Endodermal cell (in vitro differentiated cells): Measurements from ENCODE around the gene GPR153. TPM values are rescaled to one million over a fixed set of nuclear protein-coding genes. Genes with fewer than 3 reads are reported as not detected.

ENCODE experiments used
- DNase-seq: peaks from one replicate; pipeline ENCODE4 v3.0.0-alpha.2; 2017
- H3K27ac ChIP-seq: 2 replicates; pipeline ENCODE4 v1.5.1; 2013; ENCODE audit warnings: mild to moderate bottlenecking, low read depth, low read length, moderate library complexity
- H3K27me3 ChIP-seq: 2 replicates; pipeline ENCODE4 v1.6.1; 2013; ENCODE audit warnings: mild to moderate bottlenecking, low read length, moderate library complexity; ENCODE audit not compliant: insufficient read depth, control insufficient read depth, poor library complexity, severe bottlenecking
- H3K36me3 ChIP-seq: 2 replicates; pipeline ENCODE4 v1.7.0; 2013; ENCODE audit warnings: mild to moderate bottlenecking, low read length, moderate library complexity; ENCODE audit not compliant: control insufficient read depth, insufficient read depth
- H3K4me1 ChIP-seq: one replicate; pipeline ENCODE4 v1.7.0; 2013; ENCODE audit warnings: low read length; ENCODE audit not compliant: control insufficient read depth, insufficient read depth
- H3K4me3 ChIP-seq: 2 replicates; pipeline ENCODE4 v1.5.1; 2013; ENCODE audit warnings: mild to moderate bottlenecking, low read length, moderate library complexity
- H3K9ac ChIP-seq: 2 replicates; pipeline ENCODE4 v1.6.1; 2013; ENCODE audit warnings: mild to moderate bottlenecking, low read length, moderate library complexity; ENCODE audit not compliant: poor library complexity, severe bottlenecking; ENCODE audit errors: extremely low read depth
- H3K9me3 ChIP-seq: 2 replicates; pipeline ENCODE4 v1.6.1; 2013; ENCODE audit warnings: mild to moderate bottlenecking, low read length, moderate library complexity; ENCODE audit not compliant: control insufficient read depth
- H3K27ac Mint-ChIP-seq: 2 replicates; pipeline ENCODE4 v1.8.0; 2020; ENCODE audit warnings: mixed read lengths
- H3K27me3 Mint-ChIP-seq: 2 replicates; pipeline ENCODE4 v1.8.0; 2021; ENCODE audit warnings: mild to moderate bottlenecking, mixed read lengths; ENCODE audit not compliant: insufficient read depth
- H3K36me3 Mint-ChIP-seq: 2 replicates; pipeline ENCODE4 v1.8.0; 2020; ENCODE audit warnings: low read depth, mixed read lengths
- H3K4me1 Mint-ChIP-seq: 2 replicates; pipeline ENCODE4 v1.8.0; 2020; ENCODE audit warnings: mixed read lengths
- H3K4me3 Mint-ChIP-seq: 2 replicates; pipeline ENCODE4 v1.8.0; 2020; ENCODE audit warnings: mild to moderate bottlenecking, moderate library complexity, mixed read lengths
- H3K9me3 Mint-ChIP-seq: 2 replicates; pipeline ENCODE4 v1.8.0; 2020; ENCODE audit warnings: mild to moderate bottlenecking, mixed read lengths
- CTCF ChIP-seq: fragments of 200-600 bp; sonication (generic); conservative IDR thresholded peaks from 2 replicates; pipeline ENCODE4 v1.5.0; 2021; ENCODE audit warnings: antibody characterized with exemption, mild to moderate bottlenecking
- WGBS, 2 experiments: methylation state at CpG; one replicate each; pipeline versions ENCODE4 v1.1.5 to v1.1.7; 2013; ENCODE audit warnings: missing lambda C conversion rate in 2 of 2, mixed read lengths in 1 of 2; ENCODE audit not compliant: insufficient coverage in 1 of 2, insufficient read length in 1 of 2; 5-methylcytosine and 5-hydroxymethylcytosine counted together
- total RNA-seq, 2 donors: library from RNA; stranded (reverse); fragmentation: NEBNext Ultra II Directional in 1 of 2; extraction: Animal tissue kit (Norgen Biotek cat#: 25700) in 1 of 2; gene quantifications; 2 replicates in 1 of 2; 3 replicates in 1 of 2; pipeline ENCODE4 v1.2.1, GENCODE V29; 2021

The GPR153 gene
- total RNA-seq, 2 donors from 2014 or later, result 2.4 to 2.8 TPM

DNA sequence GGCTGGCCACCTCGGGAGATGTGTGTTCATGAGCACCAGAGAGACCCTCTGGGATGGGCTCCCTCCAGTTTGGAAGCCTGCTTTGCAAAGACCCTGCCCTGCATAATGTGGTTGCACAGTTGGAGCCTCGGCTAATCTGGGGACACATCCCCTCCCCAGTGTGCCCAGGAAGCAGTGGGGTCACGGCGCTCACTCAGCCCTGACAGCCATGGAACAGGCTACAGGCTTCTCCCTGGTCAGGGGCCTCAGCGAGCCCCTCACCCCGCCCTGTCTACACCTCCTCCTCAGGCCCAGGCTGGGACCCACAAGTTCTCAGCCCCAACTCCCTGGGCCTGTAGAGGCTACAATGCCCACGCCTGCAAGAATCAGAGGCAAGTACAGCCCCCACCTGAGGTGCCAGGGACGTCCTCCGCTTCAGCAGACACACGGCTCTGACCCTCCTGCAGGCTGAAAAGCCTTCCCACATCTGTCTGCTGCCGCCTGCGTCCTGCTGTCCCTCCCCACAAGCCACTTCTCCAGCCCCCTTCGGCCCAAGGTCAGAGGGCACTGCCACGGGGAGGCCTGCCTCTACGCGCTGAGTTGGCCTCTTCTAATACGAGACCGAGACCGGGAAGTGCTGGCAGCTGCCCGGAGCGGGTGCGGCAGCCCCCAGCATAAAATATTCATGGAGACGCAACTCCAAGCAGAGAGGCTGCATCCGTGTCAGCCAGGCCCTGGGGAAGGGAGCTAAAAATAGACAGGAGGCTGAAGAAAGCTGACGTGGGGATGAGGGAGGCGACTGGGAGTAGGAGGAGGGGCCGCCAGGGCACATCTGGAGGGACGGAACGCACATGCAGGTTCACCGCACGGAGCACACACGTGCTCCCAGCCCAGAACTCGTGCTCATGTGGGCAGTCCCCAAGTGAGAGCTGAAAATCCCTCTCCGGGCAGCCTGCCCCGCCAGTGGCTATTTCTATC is 15.2 kb upstream of the GPR153 start:
- 59 to 74% methylated on average over 24 to 35 of the region's 35 CpGs for WGBS, 2 experiments
- H3K27ac Mint-ChIP-seq, result peak overlapping the region; percentile 59
- Histone ChIP-seq H3K9ac (no peak overlapping the region), H3K9me3 (no peaks in the 10 kb centered on the region), H3K27ac (peak overlapping the region; percentile 76), H3K4me3 (no peak overlapping the region), H3K27me3 (no peaks in the 10 kb centered on the region), H3K4me1 (no peaks in the 10 kb centered on the region), H3K36me3 (no peaks in the 10 kb centered on the region)
- H3K4me3 Mint-ChIP-seq, result no peak overlapping the region
- no peak for TF ChIP-seq CTCF
- peak; percentile 56 for DNase-seq
- no peaks in the 10 kb centered on the region for H3K27me3 Mint-ChIP-seq
- no peaks in the 10 kb centered on the region for H3K36me3 Mint-ChIP-seq
- peaks cover 18% of the 10 kb centered on the region for H3K4me1 Mint-ChIP-seq
- no peaks in the 10 kb centered on the region for H3K9me3 Mint-ChIP-seq

- 94 to 96% methylated on average over 9 to 16 of the region's 16 CpGs for WGBS, 2 experiments
- Histone ChIP-seq H3K4me1 (peaks cover 7% of the 10 kb centered on the region), H3K27ac (no peak overlapping the region), H3K9me3 (no peaks in the 10 kb centered on the region), H3K36me3 (no peaks in the 10 kb centered on the region), H3K4me3 (no peak overlapping the region), H3K27me3 (no peaks in the 10 kb centered on the region), H3K9ac (no peak overlapping the region)
- no peaks in the 10 kb centered on the region for H3K27me3 Mint-ChIP-seq
- no peak for TF ChIP-seq CTCF
- H3K27ac Mint-ChIP-seq, result no peak overlapping the region
- no peaks in the 10 kb centered on the region for H3K36me3 Mint-ChIP-seq
- no peak overlapping the region for H3K4me3 Mint-ChIP-seq
- peaks cover 22% of the 10 kb centered on the region for H3K4me1 Mint-ChIP-seq
- no peaks in the 10 kb centered on the region for H3K9me3 Mint-ChIP-seq
- no peak for DNase-seq
Measured at GRCh38 chr1:6274622-6275139, 13.8 kb upstream of the GPR153 start.

GRCh38 chr1:6274102-6274501 is 13.2 kb upstream of the GPR153 start:
- no peak overlapping the region for H3K27ac Mint-ChIP-seq
- Histone ChIP-seq H3K36me3 (no peaks in the 10 kb centered on the region), H3K9ac (no peak overlapping the region), H3K27me3 (no peaks in the 10 kb centered on the region), H3K27ac (no peak overlapping the region), H3K4me1 (peaks cover 8% of the 10 kb centered on the region), H3K9me3 (no peaks in the 10 kb centered on the region), H3K4me3 (no peak overlapping the region)
- 91 to 97% methylated on average over 10 to 11 of the region's 11 CpGs for WGBS, 2 experiments
- no peak for DNase-seq
- H3K4me3 Mint-ChIP-seq, result no peak overlapping the region
- no peaks in the 10 kb centered on the region for H3K36me3 Mint-ChIP-seq
- peaks cover 22% of the 10 kb centered on the region for H3K4me1 Mint-ChIP-seq
- TF ChIP-seq CTCF, result no peak
- H3K9me3 Mint-ChIP-seq, result no peaks in the 10 kb centered on the region
- no peaks in the 10 kb centered on the region for H3K27me3 Mint-ChIP-seq
